Measurements from ENCODE around the gene HPD.

Gene HPD

DNA sequence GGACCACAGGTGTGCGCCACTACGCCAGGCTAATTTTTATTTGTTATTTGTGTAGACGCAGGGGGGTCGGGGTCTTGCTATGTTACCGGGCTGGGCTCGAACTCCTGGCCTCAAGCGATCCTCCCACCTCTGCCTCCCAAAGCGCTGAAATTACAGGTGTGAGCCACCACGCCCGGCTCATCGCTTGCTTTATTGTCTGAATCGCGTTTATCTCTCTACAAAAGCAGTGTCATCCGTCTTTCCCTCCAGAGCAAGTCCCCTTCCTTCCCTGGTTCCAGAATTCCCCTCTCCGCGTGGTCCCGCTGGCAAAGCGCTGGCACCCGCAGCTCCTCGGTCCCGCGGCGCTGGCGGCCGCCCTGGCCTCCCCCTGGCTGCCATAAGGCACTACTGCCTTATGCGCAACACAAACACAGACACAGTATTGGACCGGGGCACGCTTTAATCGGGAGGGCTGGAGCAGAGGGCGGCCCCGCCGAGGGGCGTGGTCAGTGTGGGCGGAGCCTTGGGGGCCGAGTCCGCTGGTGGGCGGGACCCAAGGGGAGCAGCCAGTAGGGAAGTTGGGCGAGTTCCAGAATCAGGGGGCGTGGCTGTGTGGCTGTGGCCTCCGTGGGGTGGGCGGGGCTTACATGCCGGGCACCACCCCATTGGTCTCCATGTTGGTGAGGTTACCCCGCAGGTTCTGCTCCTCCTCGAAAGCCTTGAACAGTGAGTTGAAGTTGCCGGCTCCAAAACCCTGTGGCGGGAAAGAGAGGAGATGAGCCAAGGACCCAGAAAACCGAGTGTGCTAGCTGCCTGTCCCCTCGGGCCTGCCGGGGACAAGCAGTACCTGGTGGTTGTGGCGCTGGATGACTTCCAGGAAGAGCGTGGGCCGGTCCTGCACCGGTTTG, 19.3 kb downstream of the HPD start:
- TF ChIP-seq ZFP3 (CRISPR knock-in tag; IDR thresholded peaks at IDR 0.05) (0 out of 2 replicates have a peak, but pooled peaks have one; percentile 17), RARB (CRISPR knock-in tag; IDR thresholded peaks at IDR 0.05) (no peak), CSDC2 (CRISPR knock-in tag; IDR thresholded peaks at IDR 0.05) (no peak), TCF4 (CRISPR knock-in tag; IDR thresholded peaks at IDR 0.05; ENCODE audit: borderline replicate concordance) (no peak), ARNTL (CRISPR knock-in tag; IDR thresholded peaks at IDR 0.05; ENCODE audit: borderline replicate concordance, low read depth) (no peak), TOX (CRISPR knock-in tag; IDR thresholded peaks at IDR 0.05; ENCODE audit: borderline replicate concordance) (no peak)
- TF ChIP-seq, protein P1, sequence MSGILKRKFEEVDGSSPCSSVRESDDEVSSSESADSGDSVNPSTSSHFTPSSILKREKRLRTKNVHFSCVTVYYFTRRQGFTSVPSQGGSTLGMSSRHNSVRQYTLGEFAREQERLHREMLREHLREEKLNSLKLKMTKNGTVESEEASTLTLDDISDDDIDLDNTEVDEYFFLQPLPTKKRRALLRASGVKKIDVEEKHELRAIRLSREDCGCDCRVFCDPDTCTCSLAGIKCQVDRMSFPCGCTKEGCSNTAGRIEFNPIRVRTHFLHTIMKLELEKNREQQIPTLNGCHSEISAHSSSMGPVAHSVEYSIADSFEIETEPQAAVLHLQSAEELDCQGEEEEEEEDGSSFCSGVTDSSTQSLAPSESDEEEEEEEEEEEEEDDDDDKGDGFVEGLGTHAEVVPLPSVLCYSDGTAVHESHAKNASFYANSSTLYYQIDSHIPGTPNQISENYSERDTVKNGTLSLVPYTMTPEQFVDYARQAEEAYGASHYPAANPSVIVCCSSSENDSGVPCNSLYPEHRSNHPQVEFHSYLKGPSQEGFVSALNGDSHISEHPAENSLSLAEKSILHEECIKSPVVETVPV (CRISPR knock-in tag; IDR thresholded peaks at IDR 0.05): no peak
- TF ChIP-seq, protein P2, sequence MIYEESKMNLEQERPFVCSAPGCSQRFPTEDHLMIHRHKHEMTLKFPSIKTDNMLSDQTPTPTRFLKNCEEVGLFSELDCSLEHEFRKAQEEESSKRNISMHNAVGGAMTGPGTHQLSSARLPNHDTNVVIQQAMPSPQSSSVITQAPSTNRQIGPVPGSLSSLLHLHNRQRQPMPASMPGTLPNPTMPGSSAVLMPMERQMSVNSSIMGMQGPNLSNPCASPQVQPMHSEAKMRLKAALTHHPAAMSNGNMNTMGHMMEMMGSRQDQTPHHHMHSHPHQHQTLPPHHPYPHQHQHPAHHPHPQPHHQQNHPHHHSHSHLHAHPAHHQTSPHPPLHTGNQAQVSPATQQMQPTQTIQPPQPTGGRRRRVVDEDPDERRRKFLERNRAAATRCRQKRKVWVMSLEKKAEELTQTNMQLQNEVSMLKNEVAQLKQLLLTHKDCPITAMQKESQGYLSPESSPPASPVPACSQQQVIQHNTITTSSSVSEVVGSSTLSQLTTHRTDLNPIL (CRISPR knock-in tag; IDR thresholded peaks at IDR 0.05; ENCODE audit: low read depth): no peak
- ATAC-seq: peak; percentile 97

DNA sequence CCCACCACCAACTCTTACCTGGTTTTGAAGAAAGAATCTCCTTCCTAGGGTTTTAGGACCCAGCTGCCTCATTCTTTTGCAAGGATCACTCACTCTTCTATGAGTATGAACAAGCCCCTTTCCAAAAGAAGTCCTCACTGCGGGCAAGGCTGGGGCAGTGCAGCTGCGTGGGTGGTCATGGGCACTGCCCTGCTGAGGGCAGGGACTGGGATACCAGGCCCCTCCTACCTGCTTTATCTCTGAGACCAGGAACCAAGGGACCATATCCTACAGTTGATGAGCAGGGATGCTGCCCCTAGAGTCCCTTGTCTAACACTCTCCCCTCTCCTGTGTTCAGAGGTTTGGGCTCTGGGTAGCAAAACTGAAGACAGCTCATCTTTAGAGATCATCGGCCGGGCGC, 20.5 kb downstream of the HPD start:
- no peak for ATAC-seq
- TF ChIP-seq, protein P3, sequence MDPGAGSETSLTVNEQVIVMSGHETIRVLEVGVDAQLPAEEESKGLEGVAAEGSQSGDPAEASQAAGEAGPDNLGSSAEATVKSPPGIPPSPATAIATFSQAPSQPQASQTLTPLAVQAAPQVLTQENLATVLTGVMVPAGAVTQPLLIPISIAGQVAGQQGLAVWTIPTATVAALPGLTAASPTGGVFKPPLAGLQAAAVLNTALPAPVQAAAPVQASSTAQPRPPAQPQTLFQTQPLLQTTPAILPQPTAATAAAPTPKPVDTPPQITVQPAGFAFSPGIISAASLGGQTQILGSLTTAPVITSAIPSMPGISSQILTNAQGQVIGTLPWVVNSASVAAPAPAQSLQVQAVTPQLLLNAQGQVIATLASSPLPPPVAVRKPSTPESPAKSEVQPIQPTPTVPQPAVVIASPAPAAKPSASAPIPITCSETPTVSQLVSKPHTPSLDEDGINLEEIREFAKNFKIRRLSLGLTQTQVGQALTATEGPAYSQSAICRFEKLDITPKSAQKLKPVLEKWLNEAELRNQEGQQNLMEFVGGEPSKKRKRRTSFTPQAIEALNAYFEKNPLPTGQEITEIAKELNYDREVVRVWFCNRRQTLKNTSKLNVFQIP (CRISPR knock-in tag; IDR thresholded peaks at IDR 0.05; ENCODE audit: borderline replicate concordance, low read depth): no peak
- TF ChIP-seq ARNTL (CRISPR knock-in tag; IDR thresholded peaks at IDR 0.05; ENCODE audit: borderline replicate concordance, low read depth): no peak
- TF ChIP-seq ESRRG (CRISPR knock-in tag; IDR thresholded peaks at IDR 0.05): no peak
- TF ChIP-seq ZFP3 (CRISPR knock-in tag; IDR thresholded peaks at IDR 0.05): no peak
- no peak for TF ChIP-seq ZFP30 (CRISPR knock-in tag; IDR thresholded peaks at IDR 0.05)
- TF ChIP-seq ZNF70 (CRISPR knock-in tag; IDR thresholded peaks at IDR 0.05): no peak
- TF ChIP-seq, protein P4, sequence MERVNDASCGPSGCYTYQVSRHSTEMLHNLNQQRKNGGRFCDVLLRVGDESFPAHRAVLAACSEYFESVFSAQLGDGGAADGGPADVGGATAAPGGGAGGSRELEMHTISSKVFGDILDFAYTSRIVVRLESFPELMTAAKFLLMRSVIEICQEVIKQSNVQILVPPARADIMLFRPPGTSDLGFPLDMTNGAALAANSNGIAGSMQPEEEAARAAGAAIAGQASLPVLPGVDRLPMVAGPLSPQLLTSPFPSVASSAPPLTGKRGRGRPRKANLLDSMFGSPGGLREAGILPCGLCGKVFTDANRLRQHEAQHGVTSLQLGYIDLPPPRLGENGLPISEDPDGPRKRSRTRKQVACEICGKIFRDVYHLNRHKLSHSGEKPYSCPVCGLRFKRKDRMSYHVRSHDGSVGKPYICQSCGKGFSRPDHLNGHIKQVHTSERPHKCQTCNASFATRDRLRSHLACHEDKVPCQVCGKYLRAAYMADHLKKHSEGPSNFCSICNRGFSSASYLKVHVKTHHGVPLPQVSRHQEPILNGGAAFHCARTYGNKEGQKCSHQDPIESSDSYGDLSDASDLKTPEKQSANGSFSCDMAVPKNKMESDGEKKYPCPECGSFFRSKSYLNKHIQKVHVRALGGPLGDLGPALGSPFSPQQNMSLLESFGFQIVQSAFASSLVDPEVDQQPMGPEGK (CRISPR knock-in tag; IDR thresholded peaks at IDR 0.05; ENCODE audit: borderline replicate concordance): no peak
- TF ChIP-seq, protein P1 (CRISPR knock-in tag; IDR thresholded peaks at IDR 0.05): no peak
- TF ChIP-seq OSR1 (CRISPR knock-in tag; IDR thresholded peaks at IDR 0.05): no peak

DNA sequence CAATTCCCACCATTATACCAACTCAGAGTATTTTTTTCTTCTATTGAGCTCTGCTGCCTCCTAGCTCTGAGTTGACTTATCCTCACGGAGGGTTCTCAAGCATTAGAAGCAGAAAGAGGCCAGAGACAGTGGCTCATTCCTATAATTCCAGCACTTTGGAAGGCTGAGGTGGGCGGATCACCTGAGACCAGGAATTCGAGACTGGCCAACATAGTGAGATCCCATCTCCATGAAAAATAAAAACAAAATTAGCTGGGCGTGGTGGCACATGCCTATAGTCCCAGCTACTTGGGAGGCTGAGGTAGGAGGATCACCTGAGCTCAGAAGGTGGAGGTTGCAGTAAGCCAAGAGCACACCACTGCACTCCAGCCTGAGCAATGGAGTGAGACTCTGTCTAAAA, 21.0 kb downstream of the HPD start:
- ATAC-seq: no peak
- TF ChIP-seq ISL1 (CRISPR knock-in tag; IDR thresholded peaks at IDR 0.05): no peak
- TF ChIP-seq ZFP3 (CRISPR knock-in tag; IDR thresholded peaks at IDR 0.05): no peak
- no peak for TF ChIP-seq SNAI2 (CRISPR knock-in tag; IDR thresholded peaks at IDR 0.05)
- no peak for TF ChIP-seq ZC3H10 (CRISPR knock-in tag; IDR thresholded peaks at IDR 0.05)
- no peak for TF ChIP-seq TOX (CRISPR knock-in tag; IDR thresholded peaks at IDR 0.05; ENCODE audit: borderline replicate concordance)
- no peak for TF ChIP-seq ZNF565 (CRISPR knock-in tag; conservative IDR thresholded peaks at IDR 0.05; ENCODE audit: low read depth)
- TF ChIP-seq, protein P2 (CRISPR knock-in tag; IDR thresholded peaks at IDR 0.05; ENCODE audit: low read depth): no peak
- TF ChIP-seq BACH2 (CRISPR knock-in tag; IDR thresholded peaks at IDR 0.05; ENCODE audit: borderline replicate concordance): no peak
- no peak for TF ChIP-seq ZFP30 (CRISPR knock-in tag; IDR thresholded peaks at IDR 0.05)
- no peak for TF ChIP-seq ARNTL (CRISPR knock-in tag; IDR thresholded peaks at IDR 0.05; ENCODE audit: borderline replicate concordance, low read depth)
- TF ChIP-seq ZNF70 (CRISPR knock-in tag; IDR thresholded peaks at IDR 0.05): no peak
- TF ChIP-seq, protein P4 (CRISPR knock-in tag; IDR thresholded peaks at IDR 0.05; ENCODE audit: borderline replicate concordance): no peak
- TF ChIP-seq OSR1 (CRISPR knock-in tag; IDR thresholded peaks at IDR 0.05): no peak
- no peak for TF ChIP-seq RARB (CRISPR knock-in tag; IDR thresholded peaks at IDR 0.05)
- TF ChIP-seq GLIS3 (CRISPR knock-in tag; IDR thresholded peaks at IDR 0.05): no peak
- TF ChIP-seq TCF4 (CRISPR knock-in tag; IDR thresholded peaks at IDR 0.05; ENCODE audit: borderline replicate concordance): no peak
- TF ChIP-seq, protein P3 (CRISPR knock-in tag; IDR thresholded peaks at IDR 0.05; ENCODE audit: borderline replicate concordance, low read depth): no peak
- no peak for TF ChIP-seq ZNF8 (CRISPR knock-in tag; IDR thresholded peaks at IDR 0.05)
